Kidney capillary endothelial cell (primary cell): ENCODE data around the gene POLR1A.
"Not testable (repeated sequence)": the region's sequence is repeated elsewhere in the genome, so short reads cannot be mapped to it uniquely, and the experiment has no call there.

Experiments used
- DNase-seq: peaks from one replicate; pipeline ENCODE4 v3.0.0-alpha.2; 2018; ENCODE audit warnings: low spot score

The POLR1A gene

GRCh38 chr2:85998071-85998991 lies 107.4 kb downstream of the POLR1A start:
- DNase-seq: no peak

GRCh38 chr2:85997017-85997970 lies 108.4 kb downstream of the POLR1A start:
- DNase-seq: no peak

- no peak for DNase-seq
Measured at GRCh38 chr2:85996591-85996990, 109.1 kb downstream of the POLR1A start.

- DNase-seq: no peak
Measured at GRCh38 chr2:85995648-85996529, 109.8 kb downstream of the POLR1A start.

- DNase-seq: no peak
Measured at GRCh38 chr2:85994897-85995647, 110.6 kb downstream of the POLR1A start.

- no peak for DNase-seq
Measured at GRCh38 chr2:85994421-85994777, 111.3 kb downstream of the POLR1A start.

- no peak for DNase-seq
Measured at GRCh38 chr2:85992611-85993010, 113.1 kb downstream of the POLR1A start.

- not testable (repeated sequence) for DNase-seq
Measured at GRCh38 chr2:85992053-85992452, 113.6 kb downstream of the POLR1A start.

- DNase-seq: no peak
Measured at GRCh38 chr2:85990084-85990483, 115.6 kb downstream of the POLR1A start.

GRCh38 chr2:85989288-85989865 lies 116.3 kb downstream of the POLR1A start:
- no peak for DNase-seq

- no peak for DNase-seq
Measured at GRCh38 chr2:85988914-85989270, 116.8 kb downstream of the POLR1A start.

GRCh38 chr2:85988175-85988913 lies 117.3 kb downstream of the POLR1A start:
- no peak for DNase-seq

- no peak for DNase-seq
Measured at GRCh38 chr2:85987266-85988174, 118.2 kb downstream of the POLR1A start.

- DNase-seq: no peak
Measured at GRCh38 chr2:85986121-85986520, 119.6 kb downstream of the POLR1A start.

- DNase-seq: no peak
Measured at GRCh38 chr2:85984788-85985187, 120.9 kb downstream of the POLR1A start.

GRCh38 chr2:85983766-85984165 lies 121.9 kb downstream of the POLR1A start:
- DNase-seq: no peak

GRCh38 chr2:85981579-85982247 lies 124.0 kb downstream of the POLR1A start:
- no peak for DNase-seq
